ENCODE data around the gene SOX12.
A peak's percentile ranks its signal among the peaks of the same experiment; 100 is the strongest.

SOX12 gene

DNA sequence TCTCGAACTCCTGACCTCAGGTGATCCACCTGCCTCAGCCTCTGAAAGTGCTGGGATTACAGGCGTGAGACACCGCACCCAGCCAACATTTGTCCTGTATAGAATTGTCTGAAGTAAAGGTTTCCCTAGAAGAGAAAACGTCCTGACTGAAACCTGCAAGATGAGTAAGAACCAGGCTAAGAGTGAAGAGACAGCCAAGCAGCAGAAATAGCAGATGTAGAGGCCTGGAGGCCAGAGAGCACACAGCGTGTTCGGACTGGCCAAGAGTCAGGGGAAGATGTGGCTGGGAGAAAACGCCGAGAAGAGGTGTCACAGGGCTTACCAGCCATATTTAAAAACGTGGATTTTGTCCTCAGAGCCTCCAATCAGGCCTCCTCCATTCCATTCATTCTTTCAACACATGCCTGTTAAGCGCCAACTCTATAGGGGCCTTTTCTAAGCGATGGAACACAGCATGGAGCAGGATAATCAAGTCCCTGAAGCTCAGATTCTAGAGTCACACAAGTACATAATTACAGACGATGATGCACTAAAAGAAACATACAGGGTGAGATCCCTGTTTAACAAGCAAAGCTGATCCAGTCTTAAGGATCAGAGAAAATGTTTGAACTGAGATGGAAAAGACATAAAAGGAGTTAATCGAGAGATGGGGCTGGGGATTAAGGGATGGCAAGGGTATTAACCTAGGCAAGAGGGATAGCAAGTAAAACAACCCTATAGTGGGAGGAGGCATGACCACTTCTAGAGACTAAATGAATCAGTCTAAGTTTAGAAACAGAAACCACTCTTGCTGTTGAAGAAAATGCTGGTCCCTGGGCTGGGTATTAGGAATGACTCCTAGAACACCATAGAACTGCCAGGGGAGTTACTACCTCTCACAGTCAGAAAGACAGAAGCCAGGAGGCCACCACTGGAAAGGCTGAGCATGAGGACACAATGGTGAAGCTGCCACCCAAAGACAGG is 23.2 kb upstream of the SOX12 start:
- DNase-seq = no peak

DNA sequence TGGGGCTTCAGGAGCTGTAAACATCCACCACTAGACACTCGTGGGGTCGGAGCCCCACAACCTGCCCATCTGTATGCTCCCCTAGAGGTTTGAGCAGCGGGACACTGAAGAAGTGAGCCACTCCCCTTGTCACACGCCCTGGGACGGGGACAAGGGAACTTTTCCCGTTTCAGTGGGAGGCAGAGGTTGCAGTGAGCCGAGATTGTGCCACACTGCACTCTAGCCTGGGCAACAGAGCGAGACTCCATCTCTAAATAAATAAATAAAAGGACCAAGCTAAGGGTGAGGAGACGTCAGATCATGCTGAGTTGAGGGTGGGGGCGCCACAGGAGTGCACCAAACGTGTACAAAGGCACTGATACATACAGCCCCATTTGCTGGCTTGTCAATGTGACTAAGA is 19.6 kb upstream of the SOX12 start:
- DNase-seq = no peak

DNA sequence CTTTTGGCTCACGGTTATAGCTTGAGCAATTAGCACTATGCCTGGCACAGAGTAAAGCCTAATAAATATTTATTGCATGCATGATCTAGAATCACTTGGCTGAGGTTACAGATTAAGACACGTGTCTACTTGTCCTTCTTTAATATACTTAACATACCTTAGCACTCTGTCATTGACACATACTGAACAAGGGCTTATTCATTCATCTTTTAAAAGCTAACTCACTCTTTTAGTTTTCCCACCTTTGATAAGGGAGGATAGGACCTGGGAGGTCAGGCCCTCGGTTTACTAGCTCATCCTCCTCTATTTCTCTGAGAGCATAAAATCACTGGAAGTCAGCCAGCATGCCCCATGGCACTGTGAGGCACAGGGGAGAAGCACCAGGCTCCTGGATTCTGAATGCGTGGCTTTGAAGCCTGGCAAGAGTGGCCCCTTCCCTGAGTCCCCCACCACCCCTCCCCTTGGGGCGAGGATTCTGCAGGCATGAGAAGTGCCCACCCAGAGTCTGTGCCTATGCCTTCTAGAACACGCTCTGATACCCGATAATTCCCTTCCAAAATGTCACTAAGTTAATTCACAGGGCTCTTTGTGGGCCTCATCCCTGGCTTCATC is 16.8 kb upstream of the SOX12 start:
- no peak for DNase-seq

DNA sequence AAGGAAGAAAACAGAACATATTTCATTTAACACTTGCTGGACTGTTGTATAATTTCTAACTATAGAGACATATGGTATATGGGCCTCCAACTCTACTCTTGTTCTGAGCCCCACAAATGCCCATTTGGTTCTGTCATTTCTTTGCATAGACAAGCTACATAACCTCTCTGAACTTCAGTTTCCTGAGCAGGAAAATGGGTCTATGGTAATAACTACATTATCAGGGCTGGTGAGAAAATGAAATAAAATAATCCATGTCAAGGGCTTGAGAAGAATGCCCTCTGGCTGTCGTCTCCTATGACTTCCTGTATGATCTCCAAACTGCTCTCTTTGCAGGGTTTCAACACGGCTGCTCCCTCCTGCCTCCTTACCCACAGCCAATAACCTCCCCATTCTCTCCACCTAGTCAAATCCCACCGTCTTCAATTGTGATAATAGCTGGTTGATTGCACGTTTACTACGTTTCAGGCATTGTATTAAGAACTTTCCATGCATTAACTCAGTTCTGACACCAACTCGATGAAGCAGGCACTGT is 16.0 kb upstream of the SOX12 start:
- DNase-seq = no peak

DNA sequence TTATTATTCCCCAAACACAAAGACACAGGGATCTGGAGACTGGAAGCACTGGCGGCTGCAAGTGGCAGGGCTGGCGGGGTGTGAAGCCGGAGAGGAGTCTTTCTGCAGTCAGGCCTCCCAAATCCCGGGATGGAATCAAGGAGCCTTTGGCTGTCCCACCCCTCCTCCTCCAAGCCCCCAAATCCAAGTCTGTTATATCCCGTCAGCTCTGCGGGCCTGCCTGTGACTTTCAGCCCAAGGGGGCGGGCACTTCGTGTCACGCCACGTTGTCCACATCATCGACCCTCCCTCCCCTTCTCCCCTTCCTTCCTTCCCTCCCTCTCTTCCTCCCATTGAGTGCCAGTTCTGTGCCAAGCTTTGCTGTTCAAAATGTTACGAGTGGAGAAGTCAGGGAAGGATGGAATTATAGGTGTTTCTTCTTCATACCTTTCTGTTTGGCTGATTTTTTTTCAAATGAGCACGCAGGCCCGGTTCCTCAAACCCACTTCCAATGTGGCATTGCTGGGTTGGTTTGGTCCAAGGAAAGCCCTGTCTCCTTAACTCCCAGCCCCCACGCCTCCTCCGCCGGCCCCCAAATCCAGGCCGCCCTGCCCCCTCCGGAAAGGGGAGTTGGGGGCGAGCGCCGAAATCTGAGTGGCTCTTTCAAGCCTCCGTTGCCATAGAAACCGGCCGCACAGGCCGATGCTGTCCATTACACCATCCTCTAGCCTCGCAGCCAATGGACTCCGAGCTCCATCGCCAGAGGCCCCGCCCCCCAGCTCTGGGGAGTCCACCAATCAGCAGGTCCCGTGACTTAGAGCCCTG is 15.3 kb upstream of the SOX12 start:
- DNase-seq = peak; percentile 99

DNA sequence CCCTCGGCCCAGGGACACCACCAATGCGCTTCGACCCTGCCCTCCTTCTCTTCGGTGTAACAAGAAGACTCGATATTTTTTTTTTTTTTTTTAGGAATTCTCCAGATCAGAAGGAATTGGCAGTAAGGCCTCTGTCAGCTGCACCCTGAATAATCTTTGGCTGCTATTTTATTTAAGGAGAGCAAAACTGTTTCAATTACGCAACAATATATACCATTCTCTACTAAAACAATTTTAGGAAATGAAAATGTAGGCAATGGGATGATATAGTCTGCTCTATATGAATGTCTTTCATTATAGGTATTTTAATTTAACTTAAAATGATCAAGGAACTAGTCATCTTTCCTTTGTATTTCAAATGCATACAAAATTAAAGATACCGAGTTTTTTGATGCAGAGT is 14.7 kb upstream of the SOX12 start:
- no peak for DNase-seq

DNA sequence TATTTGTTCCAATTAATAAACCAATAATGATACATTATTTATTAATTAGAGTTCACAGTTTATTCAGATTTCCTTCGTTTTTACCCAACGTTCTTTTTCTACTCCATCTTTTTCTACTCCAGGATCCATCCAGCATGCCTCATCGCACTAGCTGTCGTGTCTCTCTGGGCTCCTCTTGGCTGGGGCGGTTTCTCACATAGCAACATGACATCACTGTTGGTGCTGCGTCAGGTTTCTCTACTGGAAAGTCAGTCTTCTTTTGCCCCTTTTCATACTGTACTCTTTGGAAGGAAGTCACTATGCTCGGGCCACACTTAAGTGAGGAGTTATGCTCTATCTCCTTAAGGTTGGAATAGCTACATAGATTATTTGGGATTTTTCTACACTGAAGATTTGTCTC is 13.7 kb upstream of the SOX12 start:
- no peak for DNase-seq

DNA sequence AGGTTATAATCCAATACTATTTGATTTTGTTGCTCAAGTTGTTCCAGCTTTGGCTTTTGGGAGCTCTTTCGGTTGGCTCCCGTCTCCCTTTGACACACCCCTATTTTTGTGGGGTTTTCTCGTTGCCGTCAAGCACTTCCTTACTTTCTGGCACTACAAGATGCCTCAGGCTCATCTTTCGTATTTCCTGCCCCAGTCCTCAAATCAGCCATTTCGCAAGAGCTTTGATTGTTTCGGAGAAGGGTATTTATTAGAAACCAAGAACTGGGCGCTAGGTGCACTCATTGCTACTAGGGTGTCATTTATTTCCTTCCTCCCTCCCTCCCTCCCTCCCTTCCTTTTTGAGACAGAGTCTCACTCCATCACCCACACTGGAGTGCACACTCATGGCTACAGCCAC is 13.3 kb upstream of the SOX12 start:
- no peak for DNase-seq

DNA sequence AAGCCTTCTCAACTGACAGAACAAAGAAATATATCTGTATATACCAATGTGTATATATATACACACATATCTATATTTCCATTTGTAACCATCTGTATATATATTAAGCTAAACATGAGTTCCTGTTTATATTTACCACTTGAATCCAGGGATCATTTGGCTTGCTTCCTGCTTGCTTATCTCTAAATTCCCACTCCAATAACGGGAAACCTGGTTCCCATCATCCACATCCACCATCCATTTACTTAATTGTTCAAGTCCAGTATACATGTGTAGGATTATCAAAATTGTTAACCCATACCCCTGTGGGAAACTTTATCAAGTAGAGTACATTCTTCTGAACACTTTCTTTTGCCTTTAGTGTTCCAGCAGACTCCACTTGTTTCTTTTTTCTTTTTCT is 12.5 kb upstream of the SOX12 start:
- DNase-seq = no peak

DNA sequence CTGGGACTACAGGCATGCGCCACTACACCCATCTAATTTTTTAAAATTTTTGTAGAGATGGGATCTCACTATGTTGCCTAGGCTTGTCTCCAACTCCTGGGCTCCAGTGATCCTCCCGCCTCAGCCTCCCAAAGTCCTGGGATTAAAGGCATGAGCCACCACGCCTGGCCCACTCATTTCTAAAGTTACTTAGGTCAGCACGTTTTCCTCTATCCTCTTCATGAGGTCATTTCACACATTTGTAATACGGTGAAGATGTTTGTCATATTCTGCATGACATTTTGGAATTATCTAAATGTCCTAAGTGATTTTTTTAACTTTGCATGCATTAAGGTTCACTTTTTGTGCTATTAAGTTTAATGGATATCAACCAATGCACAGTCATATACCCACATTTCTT is 11.9 kb upstream of the SOX12 start:
- no peak for DNase-seq

DNA sequence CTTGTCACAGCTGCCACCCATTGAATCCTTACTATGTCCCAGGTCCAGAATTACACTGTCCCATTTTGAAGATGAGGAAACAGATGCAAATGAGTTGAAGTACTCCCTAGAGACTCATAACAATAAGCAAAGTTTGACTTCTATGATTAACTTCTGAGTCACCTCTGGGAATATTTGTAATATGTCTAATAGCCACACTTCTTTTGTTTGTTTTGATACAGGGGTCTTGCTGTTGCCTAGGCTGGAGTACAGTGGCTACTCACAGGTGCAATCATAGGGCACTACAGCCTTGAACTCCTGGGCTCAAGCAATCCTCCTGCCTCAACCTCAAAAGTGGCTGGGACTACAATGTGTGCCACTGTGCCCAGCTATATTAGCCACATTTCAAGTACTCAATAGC is 11.4 kb upstream of the SOX12 start:
- DNase-seq = no peak

DNA sequence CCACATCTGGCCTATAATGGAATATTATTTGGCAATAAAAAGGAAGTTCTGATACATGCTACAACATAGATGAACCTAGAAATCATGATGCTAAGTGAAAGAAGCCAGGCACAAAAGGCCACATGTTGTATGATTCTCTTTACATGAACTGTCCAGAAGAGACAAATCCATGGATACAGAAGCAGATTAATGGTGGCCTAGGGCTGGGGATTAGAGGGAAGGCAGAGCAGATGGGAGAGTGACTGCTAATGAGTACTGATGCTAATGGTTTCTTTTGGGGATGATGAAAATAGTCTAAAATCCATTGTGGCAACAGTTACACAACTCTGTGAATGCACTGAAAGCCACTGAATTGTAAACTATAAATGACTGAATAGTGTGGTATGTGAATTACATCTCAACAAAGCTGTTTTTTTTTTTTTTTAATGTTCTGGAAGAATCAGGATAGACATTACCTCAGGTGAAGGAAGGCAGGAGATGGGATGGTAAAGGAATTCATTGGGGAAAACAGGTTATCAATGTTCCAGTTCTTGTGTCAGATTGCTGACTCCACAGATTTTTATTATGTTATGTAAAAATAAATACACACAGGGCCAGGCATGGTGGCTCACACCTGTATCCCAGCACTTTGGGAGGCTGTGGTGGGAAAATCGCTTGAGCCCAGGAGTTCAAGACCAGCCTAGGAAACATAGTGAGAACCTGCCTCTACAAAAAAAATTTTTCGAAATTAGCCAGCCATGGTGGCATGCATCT is 8.9 kb upstream of the SOX12 start:
- no peak for DNase-seq

DNA sequence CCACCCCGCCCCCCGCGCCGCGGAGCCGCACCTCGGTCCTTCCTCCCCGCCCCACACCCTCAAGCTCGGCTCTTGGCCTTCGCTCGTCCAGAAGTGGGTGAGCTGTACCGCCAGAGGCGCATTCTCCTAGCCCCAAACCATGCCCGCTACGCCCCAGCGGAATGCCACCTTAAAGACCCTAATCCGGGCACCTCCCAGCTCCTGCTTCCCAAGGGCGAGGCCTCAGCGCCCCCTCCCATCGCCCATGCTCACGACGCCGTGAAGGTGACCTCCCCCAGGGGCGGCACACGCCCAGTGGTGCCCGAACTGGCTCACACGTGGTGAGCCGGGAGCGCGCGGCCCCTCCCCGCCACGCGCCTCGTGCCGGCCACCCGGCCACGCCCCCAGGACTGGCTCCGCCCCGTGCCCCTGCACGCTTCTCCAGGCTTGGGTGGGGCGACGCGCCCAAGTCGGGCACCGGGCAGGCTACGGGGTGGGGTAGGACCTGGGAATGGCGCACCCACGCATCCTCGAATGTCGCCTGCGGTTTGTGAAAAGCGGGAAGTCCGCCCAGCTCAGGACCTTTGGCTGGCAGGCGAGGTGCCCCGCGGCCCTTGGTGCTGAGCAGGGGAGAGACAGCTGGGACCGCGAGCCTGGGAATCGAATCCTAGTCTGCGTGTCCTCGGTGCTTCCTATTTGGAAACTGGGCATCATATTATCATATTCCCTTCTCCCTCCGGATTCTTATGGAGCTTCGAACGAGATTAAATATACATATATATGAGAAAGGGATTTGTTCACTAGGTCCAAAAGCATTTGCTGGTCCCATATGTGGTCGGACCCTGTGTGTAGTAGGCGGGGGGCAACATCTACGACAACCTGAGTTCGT is 941 bp upstream of the SOX12 start:
- DNase-seq = peak; percentile 85

DNA sequence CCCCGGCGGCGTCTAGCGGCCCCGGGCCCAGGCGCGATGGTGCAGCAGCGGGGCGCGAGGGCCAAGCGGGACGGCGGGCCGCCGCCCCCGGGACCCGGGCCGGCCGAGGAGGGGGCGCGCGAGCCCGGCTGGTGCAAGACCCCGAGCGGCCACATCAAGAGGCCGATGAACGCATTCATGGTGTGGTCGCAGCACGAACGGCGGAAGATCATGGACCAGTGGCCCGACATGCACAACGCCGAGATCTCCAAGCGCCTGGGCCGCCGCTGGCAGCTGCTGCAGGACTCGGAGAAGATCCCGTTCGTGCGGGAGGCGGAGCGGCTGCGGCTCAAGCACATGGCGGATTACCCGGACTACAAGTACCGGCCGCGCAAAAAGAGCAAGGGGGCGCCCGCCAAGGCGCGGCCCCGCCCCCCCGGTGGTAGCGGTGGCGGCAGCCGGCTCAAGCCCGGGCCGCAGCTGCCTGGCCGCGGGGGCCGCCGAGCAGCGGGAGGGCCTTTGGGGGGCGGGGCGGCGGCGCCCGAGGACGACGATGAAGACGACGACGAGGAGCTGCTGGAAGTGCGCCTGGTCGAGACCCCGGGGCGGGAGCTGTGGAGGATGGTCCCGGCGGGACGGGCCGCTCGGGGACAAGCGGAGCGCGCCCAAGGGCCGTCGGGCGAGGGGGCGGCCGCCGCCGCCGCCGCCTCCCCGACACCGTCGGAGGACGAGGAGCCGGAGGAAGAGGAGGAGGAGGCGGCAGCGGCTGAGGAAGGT is 715 bp downstream of the SOX12 start:
- peak; percentile 49 for DNase-seq

DNA sequence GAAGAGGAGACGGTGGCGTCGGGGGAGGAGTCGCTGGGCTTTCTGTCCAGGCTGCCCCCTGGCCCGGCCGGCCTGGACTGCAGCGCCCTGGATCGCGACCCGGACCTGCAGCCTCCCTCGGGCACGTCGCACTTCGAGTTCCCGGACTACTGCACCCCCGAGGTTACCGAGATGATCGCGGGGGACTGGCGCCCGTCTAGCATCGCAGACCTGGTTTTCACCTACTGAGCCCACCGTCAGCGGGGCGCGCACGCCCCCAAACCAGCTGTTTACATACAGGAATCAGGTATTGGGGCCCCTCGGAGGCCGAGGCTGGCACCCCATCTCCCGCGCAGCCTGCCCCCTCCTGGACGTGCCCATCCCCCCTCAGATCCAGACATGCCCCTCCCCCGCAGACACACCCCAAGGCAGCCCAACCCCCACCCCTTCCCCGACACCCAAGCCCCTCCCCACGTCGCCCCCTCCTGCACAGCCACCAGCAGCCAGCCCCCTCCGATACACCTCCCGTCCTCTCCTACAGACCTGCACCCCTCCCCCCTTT is 1.4 kb downstream of the SOX12 start:
- DNase-seq = peak; percentile 55

DNA sequence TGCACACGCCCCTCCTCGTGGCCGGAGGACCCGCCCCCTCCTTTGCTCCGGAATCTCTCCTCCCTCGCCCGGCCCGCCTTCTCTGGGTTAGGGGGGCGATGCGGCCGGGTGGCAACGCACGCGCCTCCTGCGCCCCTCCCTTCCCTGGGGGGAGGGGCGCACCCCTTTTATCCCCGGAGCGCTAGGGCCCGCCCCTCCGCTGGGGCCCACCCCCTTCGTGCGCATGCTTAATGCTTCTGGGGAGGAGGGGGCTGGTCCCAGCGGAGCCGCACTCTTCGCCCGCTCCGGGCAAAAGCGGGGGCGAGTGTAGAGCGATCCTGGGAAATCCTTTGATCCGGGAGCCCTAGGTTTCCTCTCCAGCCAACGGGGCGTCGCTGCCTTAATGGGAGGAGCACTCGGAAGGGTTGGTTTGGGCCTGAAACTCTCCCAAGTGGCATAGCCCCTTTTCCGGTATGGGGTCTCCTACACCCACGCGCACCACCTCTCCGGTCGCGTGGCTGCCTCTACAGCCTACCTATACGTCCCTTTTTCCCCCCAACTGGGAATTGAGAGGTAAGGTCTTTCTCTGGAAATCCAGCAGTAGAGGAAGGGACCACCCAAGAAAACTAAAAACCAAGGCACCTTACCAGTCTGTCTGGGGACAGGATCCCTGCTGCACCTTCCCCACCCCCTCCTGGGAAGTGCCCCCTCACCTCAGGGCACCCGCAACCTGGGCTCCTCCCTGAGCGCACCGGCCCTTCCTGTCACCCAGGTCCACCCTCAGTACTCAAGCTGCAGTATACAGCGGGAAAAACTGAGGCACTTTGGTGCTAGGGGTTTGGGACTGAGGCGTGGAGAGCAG is 2.1 kb downstream of the SOX12 start:
- peak; percentile 92 for DNase-seq

DNA sequence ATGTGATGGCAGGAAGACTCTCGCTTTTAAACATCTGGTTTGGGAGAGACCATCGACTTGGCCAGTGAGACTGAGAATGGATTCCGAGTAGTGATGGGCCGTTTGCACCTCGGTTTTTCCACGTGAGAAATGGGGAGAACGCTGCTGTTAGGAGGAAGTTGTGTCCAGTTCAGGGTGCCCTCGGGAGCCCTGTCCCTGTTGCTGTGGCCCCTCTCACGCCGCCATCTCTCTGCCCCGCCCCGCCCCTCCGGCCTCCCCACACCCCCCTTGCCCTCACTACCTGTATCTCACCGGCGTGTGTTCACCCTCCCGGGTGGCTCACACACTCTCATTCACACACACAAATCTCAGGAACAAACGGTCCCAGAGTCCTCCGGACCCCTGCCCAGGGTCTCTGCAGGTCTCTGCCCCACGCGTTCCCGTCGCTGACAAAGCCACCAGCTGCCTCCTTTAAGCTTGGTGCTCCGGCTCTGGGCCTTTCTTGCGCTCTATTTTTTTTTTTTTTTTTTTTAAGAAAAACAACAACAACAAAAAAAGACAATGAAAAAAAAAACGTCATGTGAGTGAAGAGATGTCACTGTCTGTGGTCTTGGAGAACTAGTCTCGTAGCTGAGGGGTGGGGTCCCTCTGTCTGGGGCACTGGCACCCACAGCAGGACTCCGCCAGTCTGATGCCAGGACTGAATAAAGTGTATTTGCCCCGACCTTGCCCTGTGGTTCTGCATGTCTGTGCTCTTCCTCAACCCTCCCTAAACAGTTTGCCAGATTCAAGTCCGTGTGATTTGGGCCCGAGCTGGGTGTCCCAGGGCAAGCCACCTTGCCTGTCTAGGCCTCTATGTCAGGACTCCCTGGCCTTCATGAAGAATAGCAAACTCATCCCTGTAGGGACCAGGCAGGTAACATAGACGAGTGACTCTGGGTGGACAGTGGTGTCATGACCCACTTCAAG is 2.9 kb downstream of the SOX12 start:
- DNase-seq = no peak

DNA sequence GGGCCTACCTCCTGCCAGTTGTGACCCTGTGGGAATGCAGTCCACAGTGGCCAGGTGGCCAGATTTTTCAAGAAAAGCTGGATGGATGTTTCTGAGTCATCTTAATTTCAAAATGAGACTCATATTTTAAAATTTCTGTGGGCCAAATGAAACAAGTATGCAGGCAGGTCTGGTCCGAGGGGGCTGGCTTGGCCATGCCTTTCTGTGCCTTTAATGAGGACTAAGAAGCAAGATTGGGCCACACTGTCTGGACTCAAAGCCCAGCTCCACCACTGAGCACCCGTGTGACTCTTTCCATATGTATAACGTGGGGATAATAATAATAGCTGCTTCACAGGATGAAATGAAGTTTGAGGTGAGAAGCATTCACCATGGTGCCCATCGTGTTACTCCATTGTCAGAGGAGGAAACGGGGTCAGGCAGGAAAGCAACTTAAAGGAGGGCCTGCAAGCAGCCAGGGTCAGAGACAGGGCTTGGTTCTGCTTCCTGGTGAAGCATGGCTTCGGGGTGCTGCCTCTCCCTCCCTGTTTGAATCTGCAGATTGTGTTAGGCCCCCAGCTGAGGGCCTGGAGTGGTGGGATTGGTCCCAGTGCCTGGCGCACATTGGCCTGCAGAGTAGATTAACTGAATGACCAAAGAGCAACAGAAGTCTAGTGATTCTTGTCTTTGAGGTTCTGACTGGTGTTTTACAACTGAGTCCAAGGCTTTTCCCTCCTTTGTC is 3.8 kb downstream of the SOX12 start:
- DNase-seq = no peak

All from NCI-H1105 (cell line).